Measurements from ENCODE around the gene HSPA12A.

HSPA12A gene

DNA sequence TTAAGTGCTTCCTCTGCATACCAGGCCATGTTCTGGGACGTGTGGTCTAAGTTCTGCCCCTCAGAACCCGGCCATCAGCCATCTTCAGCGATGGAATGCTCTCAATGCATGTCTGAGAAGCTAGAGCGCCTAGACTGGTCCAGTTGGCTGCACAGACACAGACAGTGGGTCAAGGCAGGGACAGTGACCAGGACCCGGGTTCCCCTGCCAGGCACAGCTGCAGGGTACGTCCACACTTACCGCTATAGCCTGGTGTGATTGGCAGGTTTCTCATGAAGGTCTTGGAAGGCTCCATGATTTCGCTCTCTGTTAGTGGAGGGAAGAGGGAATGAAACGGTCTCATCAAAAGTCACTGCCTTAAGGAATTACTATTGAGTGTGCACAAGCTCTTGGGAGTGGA lies 74.3 kb downstream of the HSPA12A start:
- Mint-ChIP-seq H3K27me3 (peaks cover 0 to 53% of the 10 kb centered on the region in 2 donors), H3K4me1 (ENCODE audit: low read depth in 2 of 2) (no peaks in the 10 kb centered on the region), H3K4me3 (no peak overlapping the region), H3K36me3 (ENCODE audit: insufficient read depth) (no peaks in the 10 kb centered on the region), H3K27ac (no peak overlapping the region), H3K9me3 (peaks cover 0 to 6% of the 10 kb centered on the region in 2 donors)
- no peak for DNase-seq
- no peak for ATAC-seq (replicated peaks)

DNA sequence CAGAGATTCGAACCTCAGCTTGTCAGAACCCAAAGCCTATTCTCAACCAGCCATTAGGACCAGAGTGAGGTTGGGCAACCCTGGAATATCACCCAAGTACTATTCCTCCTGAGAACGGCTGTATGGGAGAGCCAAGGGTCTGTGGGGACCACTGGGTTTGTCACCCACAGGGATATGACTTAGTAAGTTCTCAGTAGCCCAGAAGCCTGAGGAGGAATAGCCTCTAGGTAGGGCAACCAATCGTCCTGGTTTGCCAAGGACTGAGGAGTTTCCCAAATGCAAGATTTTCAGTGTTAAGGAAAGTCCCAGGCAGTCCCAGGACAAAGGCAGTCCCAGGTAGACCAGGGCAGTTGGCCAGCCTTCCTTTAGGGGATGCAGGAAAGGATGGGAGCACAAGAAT lies 74.9 kb downstream of the HSPA12A start:
- DNase-seq (no peak), ATAC-seq (replicated peaks) (no peak)
- Mint-ChIP-seq H3K4me3 (no peak overlapping the region), H3K27me3 (peaks cover 0 to 53% of the 10 kb centered on the region in 2 donors), H3K4me1 (ENCODE audit: low read depth in 2 of 2) (no peaks in the 10 kb centered on the region), H3K27ac (no peak overlapping the region), H3K36me3 (ENCODE audit: insufficient read depth) (no peaks in the 10 kb centered on the region), H3K9me3 (peaks cover 0 to 6% of the 10 kb centered on the region in 2 donors)

DNA sequence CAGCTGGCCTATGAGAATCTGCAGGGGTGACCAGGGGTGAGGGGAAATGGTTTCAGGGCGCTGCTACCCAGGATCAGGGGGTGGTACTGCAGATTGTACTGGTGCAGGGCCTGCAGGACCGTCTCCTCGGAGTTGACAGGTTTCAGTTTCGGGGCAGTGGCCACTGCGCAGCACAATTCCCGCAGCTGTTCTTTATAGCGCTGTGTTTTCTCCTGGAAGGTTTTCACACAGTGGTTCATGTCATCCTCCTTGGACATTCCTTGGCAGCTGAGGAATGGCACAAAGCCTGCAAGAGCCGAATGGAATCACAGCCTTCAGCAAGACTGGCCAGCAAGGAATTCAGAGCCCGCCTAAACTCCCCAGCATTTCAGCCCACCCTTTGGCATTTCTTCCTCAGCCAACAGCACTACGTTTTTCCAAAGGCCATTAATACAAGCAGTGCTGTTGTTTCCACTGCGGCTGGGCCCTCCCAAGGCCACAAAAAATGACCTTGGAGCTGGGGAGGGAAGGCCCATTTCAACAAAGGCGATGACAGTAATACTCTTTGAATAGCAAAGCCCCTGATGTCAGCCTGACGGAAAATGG lies 76.7 kb downstream of the HSPA12A start:
- Mint-ChIP-seq H3K36me3 (ENCODE audit: insufficient read depth) (no peaks in the 10 kb centered on the region), H3K27me3 (peaks cover 0 to 43% of the 10 kb centered on the region in 2 donors), H3K4me1 (ENCODE audit: low read depth in 2 of 2) (no peaks in the 10 kb centered on the region), H3K9me3 (peaks cover 0 to 6% of the 10 kb centered on the region in 2 donors), H3K27ac (no peak overlapping the region), H3K4me3 (no peak overlapping the region)
- DNase-seq (no peak), ATAC-seq (replicated peaks) (no peak)

DNA sequence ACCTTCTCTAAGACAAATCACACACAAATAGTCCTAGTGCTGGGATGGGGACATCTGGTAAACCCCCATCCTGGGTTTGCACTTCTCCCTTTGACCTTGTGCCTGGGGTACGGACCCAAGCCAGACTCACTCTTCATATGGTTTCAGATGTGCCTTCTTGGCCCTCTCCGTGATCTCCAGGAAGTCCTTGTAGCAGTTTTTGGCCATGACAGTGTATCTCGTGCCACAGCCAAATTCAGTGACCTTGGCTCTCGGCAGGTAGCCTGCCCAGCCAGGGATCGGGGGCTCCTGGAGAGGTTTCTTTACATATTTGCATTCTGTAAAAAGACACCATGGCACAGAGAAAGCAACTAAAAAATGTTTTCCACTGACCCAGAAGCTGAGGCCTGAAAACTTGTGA lies 77.7 kb downstream of the HSPA12A start:
- peaks cover 0 to 38% of the 10 kb centered on the region in 2 donors for H3K27me3 Mint-ChIP-seq
- no peak overlapping the region for H3K27ac Mint-ChIP-seq
- H3K4me1 Mint-ChIP-seq (ENCODE audit: low read depth in 2 of 2), result no peaks in the 10 kb centered on the region

DNA sequence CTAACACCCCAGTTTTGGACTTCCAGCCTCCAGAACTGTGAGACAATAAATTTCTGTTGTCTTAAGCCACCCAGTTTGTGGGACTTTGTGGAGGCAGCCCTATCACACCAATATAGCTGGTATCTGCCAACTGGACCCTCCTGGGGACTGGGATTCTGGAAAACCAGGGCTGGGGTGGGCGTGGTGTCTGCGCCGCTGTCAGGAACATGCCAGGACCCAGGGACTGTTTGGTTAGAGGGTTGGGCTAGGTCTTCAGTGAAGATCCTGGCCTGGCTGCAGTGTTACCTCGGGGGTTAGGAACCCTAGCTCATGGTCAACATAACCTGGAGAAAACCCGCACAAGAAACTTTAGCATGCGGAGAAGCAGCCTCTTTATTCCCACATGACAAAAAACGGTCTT lies 79.0 kb downstream of the HSPA12A start:
- DNase-seq (no peak), ATAC-seq (replicated peaks) (no peak)
- Mint-ChIP-seq H3K36me3 (ENCODE audit: insufficient read depth) (no peaks in the 10 kb centered on the region), H3K4me3 (no peak overlapping the region), H3K27me3 (peaks cover 0 to 27% of the 10 kb centered on the region in 2 donors), H3K9me3 (peaks cover 0 to 6% of the 10 kb centered on the region in 2 donors), H3K4me1 (ENCODE audit: low read depth in 2 of 2) (no peaks in the 10 kb centered on the region), H3K27ac (no peak overlapping the region)

More for the DNA sequence above, 77.7 kb downstream of the HSPA12A start:
- Mint-ChIP-seq H3K36me3 (ENCODE audit: insufficient read depth) (no peaks in the 10 kb centered on the region), H3K4me3 (no peak overlapping the region), H3K9me3 (peaks cover 0 to 6% of the 10 kb centered on the region in 2 donors)
- DNase-seq, result no peak
- ATAC-seq (replicated peaks), result no peak

DNA sequence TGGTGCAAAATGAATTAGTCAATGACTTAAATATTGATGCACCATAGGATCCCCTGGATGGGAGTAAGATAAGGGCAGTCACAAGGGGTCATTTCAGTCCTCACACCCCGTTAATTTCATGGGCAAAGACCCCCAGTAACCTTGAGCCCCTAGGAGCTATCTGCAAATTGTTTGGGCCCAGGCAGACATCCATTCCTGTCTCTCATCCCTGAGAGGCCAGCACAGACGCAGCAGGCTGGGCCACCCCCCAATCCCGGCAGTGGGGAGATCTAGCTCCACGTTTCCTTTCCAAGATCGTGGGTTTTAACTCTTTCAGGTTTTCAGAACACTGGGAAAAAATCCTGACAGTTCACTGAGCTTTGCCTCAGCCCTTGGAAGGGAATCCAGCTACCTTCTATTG lies 81.5 kb downstream of the HSPA12A start:
- H3K36me3 Mint-ChIP-seq (ENCODE audit: insufficient read depth), result no peaks in the 10 kb centered on the region
- H3K27me3 Mint-ChIP-seq, result peaks cover 0 to 9% of the 10 kb centered on the region in 2 donors
- H3K4me1 Mint-ChIP-seq (ENCODE audit: low read depth in 2 of 2), result no peaks in the 10 kb centered on the region
- no peak overlapping the region for H3K4me3 Mint-ChIP-seq
- ATAC-seq (replicated peaks), result no peak
- no peak for DNase-seq
- no peaks in the 10 kb centered on the region for H3K9me3 Mint-ChIP-seq
- H3K27ac Mint-ChIP-seq, result no peak overlapping the region

DNA sequence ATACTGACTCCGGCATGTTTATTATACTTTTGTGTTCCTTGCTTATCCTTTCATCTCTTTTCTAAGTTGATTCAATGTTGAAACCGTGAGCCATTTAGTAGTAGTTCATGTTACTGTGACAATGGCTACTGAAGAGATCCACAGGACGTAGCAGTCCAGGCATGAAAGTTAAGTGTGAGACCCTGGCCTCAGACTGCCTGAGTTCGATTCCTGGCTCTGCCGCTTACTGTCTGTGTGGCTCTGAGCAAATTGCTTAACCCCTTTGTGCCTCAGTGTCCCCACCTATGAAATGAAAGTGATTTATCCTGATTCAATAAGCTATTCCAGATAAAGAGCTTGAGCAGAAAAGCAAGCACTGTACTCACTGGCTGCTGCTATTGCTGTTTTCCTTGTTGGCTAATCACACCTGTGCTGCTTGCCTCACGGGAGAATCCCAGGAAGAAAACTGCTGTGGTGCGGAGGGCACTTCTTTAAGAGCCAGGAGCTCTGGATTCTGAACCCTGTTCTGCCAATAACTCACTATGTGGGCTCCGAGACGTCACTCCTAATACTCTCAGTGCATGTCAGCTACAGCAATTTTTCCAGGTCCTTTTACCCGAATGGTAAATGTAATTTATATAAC lies 83.2 kb downstream of the HSPA12A start:
- Mint-ChIP-seq H3K4me1 (ENCODE audit: low read depth in 2 of 2) (no peaks in the 10 kb centered on the region), H3K9me3 (no peaks in the 10 kb centered on the region), H3K4me3 (no peak overlapping the region), H3K27me3 (peaks cover 0 to 9% of the 10 kb centered on the region in 2 donors), H3K36me3 (ENCODE audit: insufficient read depth) (no peaks in the 10 kb centered on the region), H3K27ac (no peak overlapping the region)
- DNase-seq, result no peak
- no peak for ATAC-seq (replicated peaks)

DNA sequence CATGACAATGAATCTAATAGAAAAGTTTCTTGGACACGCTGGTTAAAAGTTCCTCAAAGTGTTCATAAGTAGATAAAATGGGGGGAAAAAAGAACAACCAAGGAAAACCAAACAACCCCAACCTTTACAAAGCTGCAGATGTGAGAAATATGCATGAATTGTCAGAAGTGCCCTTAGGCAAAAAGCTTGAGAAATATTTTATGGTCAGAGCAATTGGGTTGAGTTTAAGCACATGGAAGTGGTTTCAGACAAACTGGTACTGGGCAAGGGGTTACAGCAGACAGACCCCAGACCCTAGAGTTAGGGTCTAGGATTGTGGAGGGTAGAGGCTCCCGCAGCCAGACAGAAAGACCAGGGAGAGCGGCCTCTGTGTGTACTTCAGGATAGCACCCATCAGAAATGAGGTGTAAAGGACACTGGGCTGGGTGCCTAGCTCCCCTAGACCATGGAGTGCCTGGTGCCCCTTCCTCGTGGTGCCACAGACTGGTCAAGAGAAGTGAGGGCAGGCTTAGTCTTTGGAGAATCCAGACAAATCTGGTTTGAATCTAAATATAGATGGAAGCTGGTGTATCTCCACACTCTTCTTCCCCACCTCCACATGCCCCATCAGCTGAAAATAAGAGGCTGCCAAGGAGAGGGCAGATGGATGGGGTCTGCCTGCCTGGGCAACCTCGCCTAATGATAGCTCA lies 84.4 kb downstream of the HSPA12A start:
- DNase-seq (no peak), ATAC-seq (replicated peaks) (no peak)
- H3K36me3 Mint-ChIP-seq (ENCODE audit: insufficient read depth), result no peaks in the 10 kb centered on the region
- H3K27ac Mint-ChIP-seq, result no peak overlapping the region
- H3K4me3 Mint-ChIP-seq, result no peak overlapping the region
- H3K27me3 Mint-ChIP-seq, result peaks cover 0 to 6% of the 10 kb centered on the region in 2 donors
- H3K9me3 Mint-ChIP-seq, result no peaks in the 10 kb centered on the region
- H3K4me1 Mint-ChIP-seq (ENCODE audit: low read depth in 2 of 2), result no peaks in the 10 kb centered on the region

DNA sequence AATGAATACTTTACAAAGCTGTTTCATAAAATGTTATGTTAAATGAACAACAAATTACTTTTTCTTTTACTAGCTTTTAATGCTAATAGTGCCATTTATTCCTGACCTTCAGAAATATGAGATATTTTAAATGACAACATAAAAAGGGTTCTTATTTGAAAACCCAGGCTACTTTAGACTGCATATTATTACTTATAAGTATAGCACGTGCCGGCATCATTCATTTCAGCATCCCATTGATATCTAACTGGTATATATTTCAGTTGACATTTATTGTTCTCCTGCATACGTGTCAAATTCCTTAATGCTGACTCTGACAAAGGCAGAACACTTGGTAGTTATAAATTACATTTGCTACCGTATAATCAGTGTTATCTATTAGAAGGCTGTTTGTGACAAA lies 86.3 kb downstream of the HSPA12A start:
- H3K36me3 Mint-ChIP-seq (ENCODE audit: insufficient read depth), result no peaks in the 10 kb centered on the region
- DNase-seq (no peak), ATAC-seq (replicated peaks) (no peak)
- H3K27ac Mint-ChIP-seq, result no peak overlapping the region
- H3K4me3 Mint-ChIP-seq, result no peak overlapping the region
- no peaks in the 10 kb centered on the region for H3K4me1 Mint-ChIP-seq (ENCODE audit: low read depth in 2 of 2)
- peaks cover 0 to under 1% of the 10 kb centered on the region in 2 donors for H3K9me3 Mint-ChIP-seq
- H3K27me3 Mint-ChIP-seq, result peaks cover 0 to 6% of the 10 kb centered on the region in 2 donors

DNA sequence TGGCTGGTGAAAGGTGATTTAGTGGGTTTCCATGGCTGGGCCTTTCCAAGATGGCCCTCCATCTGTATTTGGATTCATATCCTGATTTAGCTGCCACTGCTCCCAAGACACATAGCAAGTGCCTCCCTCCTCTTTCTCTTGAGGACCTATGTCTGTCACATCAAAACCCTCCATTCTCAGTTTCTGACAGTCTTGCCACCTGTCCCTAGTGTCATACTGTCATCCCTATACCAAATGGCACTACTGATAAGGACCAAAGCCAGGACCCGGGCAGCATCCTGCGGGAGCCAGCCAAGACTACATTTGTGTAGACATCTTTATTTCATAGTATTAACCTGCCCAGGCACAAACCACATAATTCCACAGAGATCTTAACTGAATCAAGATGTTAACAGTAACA lies 86.8 kb downstream of the HSPA12A start:
- Mint-ChIP-seq H3K27ac (no peak overlapping the region), H3K4me3 (no peak overlapping the region), H3K27me3 (peaks cover 0 to 6% of the 10 kb centered on the region in 2 donors), H3K9me3 (peaks cover 0 to 2% of the 10 kb centered on the region in 2 donors), H3K4me1 (ENCODE audit: low read depth in 2 of 2) (no peaks in the 10 kb centered on the region), H3K36me3 (ENCODE audit: insufficient read depth) (no peaks in the 10 kb centered on the region)
- ATAC-seq (replicated peaks), result no peak
- no peak for DNase-seq

DNA sequence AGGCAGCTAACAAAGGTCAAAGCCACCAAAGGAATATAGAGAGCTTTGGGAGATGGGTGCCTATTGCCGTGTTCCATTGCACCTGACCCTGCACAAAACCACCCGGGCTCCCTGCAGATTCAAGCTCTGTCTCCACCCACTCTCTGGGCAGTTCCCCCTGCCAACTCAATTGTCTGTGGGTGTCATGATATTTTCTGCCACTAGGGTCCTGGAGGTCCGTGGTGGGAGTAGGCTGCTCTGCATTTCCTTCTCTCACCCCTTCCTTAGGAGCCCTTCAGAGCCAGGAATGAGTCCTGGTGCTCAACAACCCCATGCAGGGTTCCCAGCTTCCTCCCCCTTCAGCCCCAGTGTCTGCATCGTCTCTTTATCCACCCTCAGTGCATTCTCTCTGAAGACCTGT lies 87.5 kb downstream of the HSPA12A start:
- H3K36me3 Mint-ChIP-seq (ENCODE audit: insufficient read depth), result no peaks in the 10 kb centered on the region
- H3K4me1 Mint-ChIP-seq (ENCODE audit: low read depth in 2 of 2), result no peaks in the 10 kb centered on the region
- H3K9me3 Mint-ChIP-seq, result peaks cover 0 to 2% of the 10 kb centered on the region in 2 donors
- no peak overlapping the region for H3K4me3 Mint-ChIP-seq
- ATAC-seq (replicated peaks) (no peak), DNase-seq (no peak)
- H3K27ac Mint-ChIP-seq, result no peak overlapping the region
- peaks cover 0 to 6% of the 10 kb centered on the region in 2 donors for H3K27me3 Mint-ChIP-seq

DNA sequence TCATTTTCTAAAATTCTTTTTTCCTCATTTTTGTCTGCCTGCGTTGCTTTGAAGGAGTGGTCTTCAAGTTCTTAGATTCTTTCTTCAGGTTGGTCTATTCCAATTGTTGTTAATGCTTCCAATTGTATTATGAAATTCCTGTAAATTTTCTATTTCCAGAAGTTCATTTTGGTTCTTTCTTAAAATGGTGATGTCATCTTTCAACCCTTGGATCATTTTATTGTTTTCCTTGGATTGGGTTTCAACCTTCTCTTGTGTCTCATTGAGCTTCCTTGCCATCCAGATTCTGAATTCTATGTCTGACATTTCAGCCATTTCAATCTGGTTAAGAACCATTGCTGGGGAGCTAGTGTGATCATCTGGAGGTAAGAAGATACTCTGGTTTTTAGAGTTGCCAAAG lies 88.5 kb downstream of the HSPA12A start:
- no peak for DNase-seq
- Mint-ChIP-seq H3K27me3 (peaks cover 0 to 6% of the 10 kb centered on the region in 2 donors), H3K36me3 (ENCODE audit: insufficient read depth) (no peaks in the 10 kb centered on the region), H3K9me3 (peaks cover 0 to 2% of the 10 kb centered on the region in 2 donors), H3K27ac (no peak overlapping the region), H3K4me1 (ENCODE audit: low read depth in 2 of 2) (no peaks in the 10 kb centered on the region), H3K4me3 (no peak overlapping the region)
- no peak for ATAC-seq (replicated peaks)

DNA sequence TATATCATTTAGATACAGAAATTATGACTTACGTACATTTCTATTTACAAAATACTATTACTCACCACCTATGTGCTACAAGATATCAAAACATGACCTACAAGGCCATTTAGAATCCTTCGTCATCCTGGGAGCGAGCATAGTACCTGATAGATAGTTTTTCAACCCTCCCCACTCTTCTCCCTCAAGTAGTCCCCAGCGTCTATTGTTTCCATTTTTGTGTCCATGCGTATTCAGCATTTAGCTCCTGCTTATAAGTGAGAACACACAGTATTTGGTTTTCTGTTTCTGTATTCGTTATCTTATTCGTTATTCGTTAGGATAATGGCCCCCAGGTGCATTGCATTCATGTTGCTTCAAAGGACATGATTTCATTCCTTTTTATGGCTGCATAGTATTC lies 93.5 kb downstream of the HSPA12A start:
- H3K9me3 Mint-ChIP-seq, result peaks cover 0 to 3% of the 10 kb centered on the region in 2 donors
- DNase-seq (no peak), ATAC-seq (replicated peaks) (no peak)
- H3K27me3 Mint-ChIP-seq, result peaks cover 0 to 2% of the 10 kb centered on the region in 2 donors
- H3K27ac Mint-ChIP-seq, result no peak overlapping the region
- no peaks in the 10 kb centered on the region for H3K4me1 Mint-ChIP-seq (ENCODE audit: low read depth in 2 of 2)
- H3K36me3 Mint-ChIP-seq (ENCODE audit: insufficient read depth), result no peaks in the 10 kb centered on the region
- H3K4me3 Mint-ChIP-seq, result no peak overlapping the region

DNA sequence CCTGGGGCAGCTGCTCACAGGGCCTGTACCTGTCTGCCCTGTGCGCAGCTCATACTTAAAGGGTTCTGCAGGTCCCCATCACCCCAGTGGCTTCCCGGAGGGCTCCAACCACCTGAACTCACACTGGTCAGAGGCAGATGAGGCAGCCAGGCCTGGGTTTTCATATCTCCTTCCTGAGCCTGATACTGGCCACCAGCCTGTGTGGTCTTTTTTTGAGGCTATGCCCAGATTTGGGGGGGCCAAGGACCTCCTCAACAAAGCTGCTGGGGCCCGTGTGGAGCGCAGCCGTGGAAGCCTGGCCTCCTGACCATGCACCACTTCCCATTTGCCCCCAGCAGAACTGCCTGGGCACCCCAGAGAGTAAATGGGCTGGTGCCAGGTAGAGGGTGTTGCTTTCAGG lies 95.9 kb downstream of the HSPA12A start:
- no peak for DNase-seq
- no peak overlapping the region for H3K27ac Mint-ChIP-seq

More for the DNA sequence above, 95.9 kb downstream of the HSPA12A start:
- Mint-ChIP-seq H3K4me3 (no peak overlapping the region), H3K27me3 (no peaks in the 10 kb centered on the region), H3K9me3 (peaks cover 0 to 6% of the 10 kb centered on the region in 2 donors), H3K4me1 (ENCODE audit: low read depth in 2 of 2) (no peaks in the 10 kb centered on the region), H3K36me3 (ENCODE audit: insufficient read depth) (no peaks in the 10 kb centered on the region)
- no peak for ATAC-seq (replicated peaks)

All from effector memory CD8-positive, alpha-beta T cell (primary cell).